Liver (tissue), 9 donors: ENCODE measurements around the gene RASA3. TPM values are rescaled to one million over a fixed set of nuclear protein-coding genes. Genes with fewer than 3 reads are reported as not detected.

Experiments used
- DNase-seq: peaks from one replicate; pipeline ENCODE4 v3.0.0-alpha.2; 2017; ENCODE audit warnings: low spot score
- H3K27ac ChIP-seq, 2 donors: one replicate each; pipeline ENCODE4 v1.7.0; 2013; ENCODE audit warnings: inconsistent platforms in 2 of 2, low read length in 2 of 2, control low read depth in 1 of 2, low read depth in 1 of 2, mild to moderate bottlenecking in 1 of 2
- H3K27me3 ChIP-seq, 4 donors: one replicate each; pipeline versions ENCODE4 v1.6.1 to v1.7.0; 2013; ENCODE audit warnings: low read length in 3 of 4, inconsistent platforms in 1 of 4, mild to moderate bottlenecking in 1 of 4, moderate library complexity in 1 of 4; ENCODE audit not compliant: control insufficient read depth in 4 of 4, insufficient read depth in 4 of 4
- H3K36me3 ChIP-seq, 4 donors: one replicate each; pipeline versions ENCODE4 v1.6.1 to v1.7.0; 2013; ENCODE audit warnings: low read length in 3 of 4, mild to moderate bottlenecking in 3 of 4, low read depth in 1 of 4, moderate library complexity in 1 of 4; ENCODE audit not compliant: control insufficient read depth in 4 of 4, insufficient read depth in 3 of 4
- H3K4me1 ChIP-seq, 4 donors: one replicate each; pipeline versions ENCODE4 v1.6.1 to v1.7.0; 2013; ENCODE audit warnings: low read length in 3 of 4, mild to moderate bottlenecking in 3 of 4, moderate library complexity in 1 of 4; ENCODE audit not compliant: control insufficient read depth in 4 of 4, insufficient read depth in 4 of 4
- H3K4me3 ChIP-seq, 3 donors: one replicate each; pipeline versions ENCODE4 v1.6.1 to v1.7.0; 2013; ENCODE audit warnings: low read length in 3 of 3, control low read depth in 1 of 3, low read depth in 1 of 3, mild to moderate bottlenecking in 1 of 3
- H3K9ac ChIP-seq, 2 donors: one replicate each; pipeline ENCODE4 v1.7.0; 2013; ENCODE audit warnings: low read length in 2 of 2, mild to moderate bottlenecking in 2 of 2, moderate library complexity in 2 of 2, control low read depth in 1 of 2, low read depth in 1 of 2
- H3K9me3 ChIP-seq, 4 donors: one replicate each; pipeline versions ENCODE4 v1.6.1 to v1.7.0; 2013; ENCODE audit warnings: low read length in 3 of 4; ENCODE audit not compliant: control insufficient read depth in 4 of 4
- ATF3 ChIP-seq: IDR thresholded peaks from 2 replicates; pipeline ENCODE4 v1.6.1; 2016; ENCODE audit warnings: antibody characterized with exemption
- GABPA ChIP-seq, 2 donors: IDR thresholded peaks in 1 of 2; conservative IDR thresholded peaks in 1 of 2; 2 replicates each; pipeline ENCODE4 v1.6.1; 2016; ENCODE audit warnings: antibody characterized with exemption in 2 of 2, mild to moderate bottlenecking in 1 of 2, moderate library complexity in 1 of 2
- HNF4A ChIP-seq, 2 donors: conservative IDR thresholded peaks; 2 replicates each; pipeline ENCODE4 v1.6.1; 2016; ENCODE audit warnings: antibody characterized with exemption in 2 of 2, mild to moderate bottlenecking in 2 of 2
- HNF4G ChIP-seq: IDR thresholded peaks from 2 replicates; pipeline ENCODE4 v1.6.1; 2016; ENCODE audit warnings: antibody characterized with exemption
- JUND ChIP-seq, 2 donors: IDR thresholded peaks; 2 replicates each; pipeline ENCODE4 v1.6.1; 2016; ENCODE audit warnings: antibody characterized with exemption in 2 of 2
- MAX ChIP-seq: IDR thresholded peaks from 2 replicates; pipeline ENCODE4 v1.6.1; 2016; ENCODE audit warnings: antibody characterized with exemption
- RAD21 ChIP-seq, 2 donors: IDR thresholded peaks; 2 replicates each; pipeline ENCODE4 v1.6.1; 2016; ENCODE audit warnings: antibody characterized with exemption in 2 of 2, mild to moderate bottlenecking in 2 of 2
- SP1 ChIP-seq: IDR thresholded peaks from 2 replicates; pipeline ENCODE4 v1.6.1; 2018; ENCODE audit warnings: antibody characterized with exemption, mild to moderate bottlenecking
- ZBTB33 ChIP-seq: IDR thresholded peaks from 2 replicates; pipeline ENCODE4 v1.6.1; 2016; ENCODE audit warnings: antibody characterized with exemption
- WGBS: extraction: QIAGEN DNeasy Blood & Tissue Kit; methylation state at CpG from one replicate; pipeline ENCODE4 v1.1.7; 2013; 5-methylcytosine and 5-hydroxymethylcytosine counted together
- polyA plus RNA-seq, 2 donors: library from polyadenylated mRNA; stranded (reverse) in 1 of 2; unstranded in 1 of 2; fragments of 200-250 nt in 1 of 2; fragments of >200 nt in 1 of 2; fragmentation: Nextera tagmentation in 1 of 2; extraction: Ambion mirVana in 1 of 2; gene quantifications; one replicate each; pipeline versions ENCODE4 v1.2.1 to v1.2.3, GENCODE V29; 2013 to 2015
- total RNA-seq, 2 donors: library from RNA; depleted of rRNA; stranded (reverse); fragments of >200 nt; gene quantifications; one replicate each; pipeline ENCODE4 v1.2.3, GENCODE V29; 2014
- TF ChIP-seq, protein P1 (sequence below): IDR thresholded peaks from 2 replicates; pipeline ENCODE4 v1.6.1; 2016; ENCODE audit warnings: antibody characterized with exemption, mild to moderate bottlenecking
- donor health status: healthy.
- donor health status: healthy.
- donor health status: healthy.
- donor health status: healthy.
- donor health status: healthy.

Gene RASA3
- total and polyA plus RNA-seq, 4 donors = 0.64 to 5.9 (median 3.8) TPM

GRCh38 chr13:113938716-113939115 lies 193.7 kb downstream of the RASA3 start:
- WGBS = 59% methylated on average over 11 of the region's 11 CpGs
- no peak for DNase-seq
- H3K27me3 ChIP-seq = peaks cover 0 to 4% (median 0%) of the 10 kb centered on the region in 4 donors

GRCh38 chr13:113938246-113938645 lies 194.2 kb downstream of the RASA3 start:
- no peak overlapping the region for H3K9ac ChIP-seq
- peaks cover 0 to 4% (median 0%) of the 10 kb centered on the region in 4 donors for H3K27me3 ChIP-seq
- no peaks in the 10 kb centered on the region for H3K9me3 ChIP-seq
- TF ChIP-seq SP1 (no peak), MAX (no peak), HNF4A (conservative IDR thresholded peaks at IDR 0.05) (no peak), ZBTB33 (no peak), ATF3 (no peak)
- TF ChIP-seq, protein P1, sequence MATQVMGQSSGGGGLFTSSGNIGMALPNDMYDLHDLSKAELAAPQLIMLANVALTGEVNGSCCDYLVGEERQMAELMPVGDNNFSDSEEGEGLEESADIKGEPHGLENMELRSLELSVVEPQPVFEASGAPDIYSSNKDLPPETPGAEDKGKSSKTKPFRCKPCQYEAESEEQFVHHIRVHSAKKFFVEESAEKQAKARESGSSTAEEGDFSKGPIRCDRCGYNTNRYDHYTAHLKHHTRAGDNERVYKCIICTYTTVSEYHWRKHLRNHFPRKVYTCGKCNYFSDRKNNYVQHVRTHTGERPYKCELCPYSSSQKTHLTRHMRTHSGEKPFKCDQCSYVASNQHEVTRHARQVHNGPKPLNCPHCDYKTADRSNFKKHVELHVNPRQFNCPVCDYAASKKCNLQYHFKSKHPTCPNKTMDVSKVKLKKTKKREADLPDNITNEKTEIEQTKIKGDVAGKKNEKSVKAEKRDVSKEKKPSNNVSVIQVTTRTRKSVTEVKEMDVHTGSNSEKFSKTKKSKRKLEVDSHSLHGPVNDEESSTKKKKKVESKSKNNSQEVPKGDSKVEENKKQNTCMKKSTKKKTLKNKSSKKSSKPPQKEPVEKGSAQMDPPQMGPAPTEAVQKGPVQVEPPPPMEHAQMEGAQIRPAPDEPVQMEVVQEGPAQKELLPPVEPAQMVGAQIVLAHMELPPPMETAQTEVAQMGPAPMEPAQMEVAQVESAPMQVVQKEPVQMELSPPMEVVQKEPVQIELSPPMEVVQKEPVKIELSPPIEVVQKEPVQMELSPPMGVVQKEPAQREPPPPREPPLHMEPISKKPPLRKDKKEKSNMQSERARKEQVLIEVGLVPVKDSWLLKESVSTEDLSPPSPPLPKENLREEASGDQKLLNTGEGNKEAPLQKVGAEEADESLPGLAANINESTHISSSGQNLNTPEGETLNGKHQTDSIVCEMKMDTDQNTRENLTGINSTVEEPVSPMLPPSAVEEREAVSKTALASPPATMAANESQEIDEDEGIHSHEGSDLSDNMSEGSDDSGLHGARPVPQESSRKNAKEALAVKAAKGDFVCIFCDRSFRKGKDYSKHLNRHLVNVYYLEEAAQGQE = no peak
- no peak overlapping the region for H3K27ac ChIP-seq
- 64% methylated on average over 7 of the region's 7 CpGs for WGBS
- H3K4me1 ChIP-seq = peaks cover 0 to 6% (median 3%) of the 10 kb centered on the region in 4 donors
- no peak for DNase-seq
- H3K4me3 ChIP-seq = no peak overlapping the region
- H3K36me3 ChIP-seq = no peaks in the 10 kb centered on the region

More at GRCh38 chr13:113938716-113939115, 193.7 kb downstream of the RASA3 start:
- no peak for TF ChIP-seq JUND (IDR thresholded peaks at IDR 0.05)
- no peak for TF ChIP-seq HNF4G
- no peak for TF ChIP-seq ATF3
- no peak for TF ChIP-seq MAX
- TF ChIP-seq ZBTB33 = no peak
- TF ChIP-seq RAD21 (IDR thresholded peaks at IDR 0.05) = no peak
- no peak for TF ChIP-seq GABPA (IDR thresholded peaks at IDR 0.05 in 1 of 2, conservative IDR thresholded peaks at IDR 0.05 in 1 of 2)
- no peak overlapping the region for H3K27ac ChIP-seq
- peaks cover 0 to 6% (median 3%) of the 10 kb centered on the region in 4 donors for H3K4me1 ChIP-seq
- no peaks in the 10 kb centered on the region for H3K9me3 ChIP-seq
- no peak overlapping the region for H3K4me3 ChIP-seq
- H3K9ac ChIP-seq = no peak overlapping the region
- H3K36me3 ChIP-seq = no peaks in the 10 kb centered on the region
